CD4-positive, alpha-beta T cell (primary cell): Measurements from ENCODE around the gene ZNF746. TPM values are rescaled to one million over a fixed set of nuclear protein-coding genes. Genes with fewer than 3 reads are reported as not detected.

Source experiments
- ATAC-seq: fragments of 200-7000 bp; cut with Tn5 transposase; one replicate; pipeline ENCODE4 v1.10.0; 2022; ENCODE audit warnings: mild to moderate bottlenecking; ENCODE audit not compliant: poor library complexity
- CTCF ChIA-PET: fragments of 350-600 bp; sonication (Branson Sonifier 250); formaldehyde crosslinking; loops from one replicate; lab custom pipeline; 2021; ENCODE audit warnings: antibody characterized with exemption, inconsistent platforms; lab: Charles Lee
- POLR2A ChIA-PET: fragments of 350-600 bp; sonication (Branson Sonifier 250); formaldehyde crosslinking; loops from one replicate; lab custom pipeline; 2021; ENCODE audit warnings: antibody characterized with exemption, inconsistent platforms; lab: Charles Lee
- DNase-seq, 14 experiments: peaks; one replicate each; pipeline ENCODE4 v3.0.0-alpha.2; 2013 to 2020; ENCODE audit warnings: mixed read lengths in 2 of 14
- H3K27ac ChIP-seq, 2 donors: one replicate each; pipeline versions ENCODE4 v1.5.1 to v1.7.0; 2013; ENCODE audit warnings: low read length in 2 of 2, low read depth in 1 of 2, mild to moderate bottlenecking in 1 of 2
- H3K27me3 ChIP-seq, 2 experiments: 1 replicate in 1 of 2; 2 replicates in 1 of 2; pipeline versions ENCODE4 v1.6.1 to v1.7.0; 2013; ENCODE audit warnings: low read length in 2 of 2, control low read depth in 1 of 2, mild to moderate bottlenecking in 1 of 2, moderate library complexity in 1 of 2; ENCODE audit not compliant: insufficient read depth in 2 of 2, control insufficient read depth in 1 of 2
- H3K36me3 ChIP-seq: one replicate; pipeline ENCODE4 v1.6.1; 2013; ENCODE audit warnings: low read length, control low read depth; ENCODE audit not compliant: insufficient read depth
- H3K4me1 ChIP-seq: one replicate; pipeline ENCODE4 v1.6.1; 2013; ENCODE audit warnings: low read length, control low read depth; ENCODE audit not compliant: insufficient read depth
- H3K4me3 ChIP-seq: one replicate; pipeline ENCODE4 v1.5.1; 2013; ENCODE audit warnings: mild to moderate bottlenecking, low read length, moderate library complexity
- H3K9me3 ChIP-seq, 2 experiments: 1 replicate in 1 of 2; 2 replicates in 1 of 2; pipeline versions ENCODE4 v1.6.1 to v1.7.0; 2013; ENCODE audit warnings: low read length in 2 of 2, mild to moderate bottlenecking in 2 of 2, control low read depth in 1 of 2, moderate library complexity in 1 of 2; ENCODE audit not compliant: control insufficient read depth in 1 of 2, insufficient read depth in 1 of 2
- H3K27ac Mint-ChIP-seq: one replicate; pipeline ENCODE4 v1.8.0; 2020; ENCODE audit warnings: mixed read lengths
- H3K27me3 Mint-ChIP-seq: one replicate; pipeline ENCODE4 v1.8.0; 2021; ENCODE audit warnings: mixed read lengths
- H3K36me3 Mint-ChIP-seq: one replicate; pipeline ENCODE4 v1.8.0; 2021; ENCODE audit warnings: low read depth, mixed read lengths
- H3K4me1 Mint-ChIP-seq: one replicate; pipeline ENCODE4 v1.8.0; 2021; ENCODE audit warnings: low read depth, mixed read lengths
- H3K4me3 Mint-ChIP-seq: one replicate; pipeline ENCODE4 v1.8.0; 2020; ENCODE audit warnings: mild to moderate bottlenecking, mixed read lengths
- H3K9me3 Mint-ChIP-seq: one replicate; pipeline ENCODE4 v1.8.0; 2020; ENCODE audit warnings: mixed read lengths
- CTCF ChIP-seq: fragments of 200-600 bp; IDR thresholded peaks from one replicate; pipeline ENCODE4 v1.8.0; 2022; ENCODE audit warnings: antibody characterized with exemption, mild to moderate bottlenecking
- intact Hi-C, 2 experiments: fragments of 100-400 bp; cut with DNase I in 1 of 2; cut with micrococcal nuclease in 1 of 2; formaldehyde crosslinking; loops; one replicate each; pipeline versions ENCODE4 v1.15.1 to v1.9.0; 2023 to 2025; cut with DNase I, micrococcal nuclease
- total RNA-seq, 174 experiments: library from RNA in 2 of 174; stranded (reverse) in 2 of 174; gene quantifications; one replicate each; pipeline ENCODE4 v1.2.3 and lab custom pipeline; 2021 to 2026

The ZNF746 gene
- total RNA-seq, 2 experiments from 2014 or later = 28.4 to 30.3 TPM

DNA sequence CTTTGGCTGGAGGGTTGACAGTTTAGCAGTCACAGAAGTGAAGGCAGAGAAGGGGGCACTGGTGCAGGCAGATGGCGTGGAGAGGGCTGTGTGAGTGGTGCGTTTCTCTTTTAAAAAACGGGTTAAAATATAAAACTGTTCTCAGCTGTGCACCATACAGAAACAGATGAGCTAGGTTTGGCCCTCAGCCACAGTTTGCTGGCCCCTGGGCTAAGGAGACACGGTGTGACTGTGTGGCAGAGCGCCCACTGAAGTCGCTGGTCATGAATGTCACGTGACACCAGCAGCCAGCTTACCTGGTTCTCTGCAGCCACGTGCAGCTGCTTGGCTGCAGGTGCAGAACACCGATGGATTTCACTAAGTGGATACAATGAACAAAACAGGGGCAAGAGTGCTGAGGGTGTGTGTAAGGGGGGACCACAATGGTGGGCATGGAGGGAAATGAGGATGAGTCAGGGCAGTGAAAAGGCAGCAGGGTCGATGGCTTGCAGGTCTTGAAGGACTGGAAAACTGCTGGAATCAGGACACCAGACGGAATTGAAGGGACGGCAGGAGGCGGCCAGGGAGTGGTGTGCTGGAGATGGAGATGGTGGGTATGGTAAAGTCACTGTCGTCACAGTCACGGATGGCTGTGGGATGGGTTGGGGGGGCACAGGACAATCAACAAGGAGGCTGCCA is 7.4 kb downstream of the ZNF746 start:
- ChIA-PET CTCF (no interaction called here), POLR2A (no interaction called here)
- ATAC-seq (no peak), DNase-seq (no peak)
- H3K4me3 Mint-ChIP-seq = no peak overlapping the region
- intact Hi-C loops = loop anchor here in 1 of 2 experiments (10.0 kb wide), 2 partner anchors 225 to 485 kb away; a partner anchor contains a TSS
- peaks cover 27% of the 10 kb centered on the region for H3K4me1 Mint-ChIP-seq
- Histone ChIP-seq H3K4me3 (no peak overlapping the region), H3K27ac (no peak overlapping the region), H3K36me3 (peaks cover 67% of the 10 kb centered on the region), H3K27me3 (no peaks in the 10 kb centered on the region), H3K4me1 (peaks cover 2% of the 10 kb centered on the region), H3K9me3 (no peaks in the 10 kb centered on the region)
- peak overlapping the region; percentile 63 for H3K27ac Mint-ChIP-seq
- H3K36me3 Mint-ChIP-seq = peaks cover 96% of the 10 kb centered on the region
- no peak for TF ChIP-seq CTCF
- H3K27me3 Mint-ChIP-seq = no peaks in the 10 kb centered on the region
- no peaks in the 10 kb centered on the region for H3K9me3 Mint-ChIP-seq

GRCh38 chr7:149489391-149490024 is 8.1 kb downstream of the ZNF746 start:
- H3K27ac ChIP-seq = no peak overlapping the region
- H3K4me1 ChIP-seq = no peaks in the 10 kb centered on the region
- Mint-ChIP-seq H3K27ac (peak overlapping the region; percentile 63), H3K9me3 (no peaks in the 10 kb centered on the region), H3K27me3 (no peaks in the 10 kb centered on the region), H3K36me3 (peaks cover 95% of the 10 kb centered on the region), H3K4me3 (no peak overlapping the region), H3K4me1 (peaks cover 20% of the 10 kb centered on the region)
- no peak overlapping the region for H3K4me3 ChIP-seq
- H3K36me3 ChIP-seq = peaks cover 66% of the 10 kb centered on the region
- intact Hi-C loops = loop anchor here in 1 of 2 experiments (10.0 kb wide), 2 partner anchors 225 to 485 kb away; a partner anchor contains a TSS
- CTCF ChIA-PET = no interaction called here
- TF ChIP-seq CTCF = no peak
- POLR2A ChIA-PET = no interaction called here
- peak in 1 of 14 experiments; percentile 28 for DNase-seq
- no peaks in the 10 kb centered on the region for H3K27me3 ChIP-seq
- H3K9me3 ChIP-seq = no peaks in the 10 kb centered on the region
- peak; percentile 51 for ATAC-seq

- ATAC-seq (no peak), DNase-seq (no peak)
- POLR2A ChIA-PET = no interaction called here
- H3K4me3 ChIP-seq = no peak overlapping the region
- H3K9me3 ChIP-seq = no peaks in the 10 kb centered on the region
- Mint-ChIP-seq H3K36me3 (peaks cover 75% of the 10 kb centered on the region), H3K4me1 (no peaks in the 10 kb centered on the region), H3K4me3 (no peak overlapping the region), H3K27ac (no peak overlapping the region), H3K9me3 (no peaks in the 10 kb centered on the region), H3K27me3 (no peaks in the 10 kb centered on the region)
- CTCF ChIA-PET = no interaction called here
- no peak overlapping the region for H3K27ac ChIP-seq
- H3K4me1 ChIP-seq = no peaks in the 10 kb centered on the region
- no peak for TF ChIP-seq CTCF
- peaks cover 41% of the 10 kb centered on the region for H3K36me3 ChIP-seq
- no peaks in the 10 kb centered on the region for H3K27me3 ChIP-seq
- intact Hi-C loops = no loop called here
Observed at GRCh38 chr7:149479568-149479967, 18.0 kb downstream of the ZNF746 start.
